CD4-positive, alpha-beta memory T cell (primary cell): ENCODE measurements around the gene SLC35A3. TPM values are rescaled to one million over a fixed set of nuclear protein-coding genes. Genes with fewer than 3 reads are reported as not detected.

Experiments used
- polyA plus RNA-seq, 2 donors: library from polyadenylated mRNA; unstranded; fragments of 300-500 nt; fragmentation: Illumina TruSeq; gene quantifications; one replicate each; pipeline ENCODE4 v1.2.3, GENCODE V29; 2021
- total RNA-seq, 2 experiments: library from RNA; stranded (reverse); gene quantifications; one replicate each; pipeline ENCODE4 v1.2.3, GENCODE V29; 2021

Gene SLC35A3
- total and polyA plus RNA-seq, 4 experiments from 2014 or later, result 9.0 to 31.5 (median 18.5) TPM

Other genes with a start within 250 kb of the SLC35A3 start
- gene FRRS1, start 203.4 kb upstream of the SLC35A3 start, total RNA-seq, result under 1 TPM; 0.29 to 0.33 TPM
- gene FRRS1, start 203.4 kb upstream of the SLC35A3 start, polyA plus RNA-seq, result not detected
- gene AGL, start 119.6 kb upstream of the SLC35A3 start, total RNA-seq, result 10 to 100 TPM; 19.0 to 20.5 TPM
- gene AGL, start 119.6 kb upstream of the SLC35A3 start, polyA plus RNA-seq, result 10 to 100 TPM in 1 of 2 donors, 1 to 10 TPM in 1; 9.0 to 11.1 TPM
- gene SASS6, start 162.9 kb downstream of the SLC35A3 start, total RNA-seq, result 1 to 10 TPM; 5.6 to 5.8 TPM
- 1 to 10 TPM; 1.5 to 2.4 TPM for gene SASS6, start 162.9 kb downstream of the SLC35A3 start, polyA plus RNA-seq
- gene TRMT13, start 163.2 kb downstream of the SLC35A3 start, total RNA-seq, result 10 to 100 TPM; 45.8 to 45.9 TPM
- gene TRMT13, start 163.2 kb downstream of the SLC35A3 start, polyA plus RNA-seq, result 10 to 100 TPM; 12.5 to 12.8 TPM
- 1 to 10 TPM; 1.0 to 1.3 TPM for gene LRRC39, start 208.3 kb downstream of the SLC35A3 start, total RNA-seq
- gene LRRC39, start 208.3 kb downstream of the SLC35A3 start, polyA plus RNA-seq, result under 1 TPM in 1 of 2 donors, not detected in 1; 0.13 TPM